ENCODE results near the gene ZSWIM8.
"Not testable (repeated sequence)": the region's sequence is repeated elsewhere in the genome, so short reads cannot be mapped to it uniquely, and the experiment has no call there.

ZSWIM8 gene

GRCh38 chr10:73819513-73820093 is 34.2 kb downstream of the ZSWIM8 start:
- peak; percentile 4 for TF ChIP-seq CTCF (IDR thresholded peaks at IDR 0.05; ENCODE audit: low read depth, low read length)
- in situ Hi-C loops (cut with HindIII; ENCODE audit: low sequenced_read_pairs) = no loop called here
- no peak overlapping the region for H3K4me3 ChIP-seq (ENCODE audit: low read depth, low read length)
- no peak for DNase-seq (ENCODE audit: low read depth, low spot score)

GRCh38 chr10:73823391-73823790 is 38.0 kb downstream of the ZSWIM8 start:
- DNase-seq (ENCODE audit: low read depth, low spot score) = no peak
- no peak for TF ChIP-seq CTCF (IDR thresholded peaks at IDR 0.05; ENCODE audit: low read depth, low read length)
- no peak overlapping the region for H3K4me3 ChIP-seq (ENCODE audit: low read depth, low read length)
- in situ Hi-C loops (cut with HindIII; ENCODE audit: low sequenced_read_pairs) = no loop called here

- in situ Hi-C loops (cut with HindIII; ENCODE audit: low sequenced_read_pairs) = no loop called here
- no peak for TF ChIP-seq CTCF (IDR thresholded peaks at IDR 0.05; ENCODE audit: low read depth, low read length)
- no peak for DNase-seq (ENCODE audit: low read depth, low spot score)
These were observed 38.8 kb downstream of the ZSWIM8 start for GRCh38 chr10:73824146-73824725.

GRCh38 chr10:73827346-73828089 is 42.1 kb downstream of the ZSWIM8 start:
- in situ Hi-C loops (cut with HindIII; ENCODE audit: low sequenced_read_pairs) = no loop called here
- no peak for TF ChIP-seq CTCF (IDR thresholded peaks at IDR 0.05; ENCODE audit: low read depth, low read length)
- no peak overlapping the region for H3K4me3 ChIP-seq (ENCODE audit: low read depth, low read length)
- no peak for DNase-seq (ENCODE audit: low read depth, low spot score)

More at GRCh38 chr10:73824146-73824725, 38.8 kb downstream of the ZSWIM8 start:
- no peak overlapping the region for H3K4me3 ChIP-seq (ENCODE audit: low read depth, low read length)

- no peak for TF ChIP-seq CTCF (IDR thresholded peaks at IDR 0.05; ENCODE audit: low read depth, low read length)
- in situ Hi-C loops (cut with HindIII; ENCODE audit: low sequenced_read_pairs) = no loop called here
- no peak for DNase-seq (ENCODE audit: low read depth, low spot score)
- no peak overlapping the region for H3K4me3 ChIP-seq (ENCODE audit: low read depth, low read length)
These were observed 42.8 kb downstream of the ZSWIM8 start for GRCh38 chr10:73828161-73828560.

GRCh38 chr10:73829090-73829489 is 43.7 kb downstream of the ZSWIM8 start:
- H3K4me3 ChIP-seq (ENCODE audit: low read depth, low read length); DNase-seq (ENCODE audit: low read depth, low spot score); in situ Hi-C loops (cut with HindIII; ENCODE audit: low sequenced_read_pairs): not testable (repeated sequence)

GRCh38 chr10:73836427-73836980 is 51.1 kb downstream of the ZSWIM8 start:
- no peak for TF ChIP-seq CTCF (IDR thresholded peaks at IDR 0.05; ENCODE audit: low read depth, low read length)
- no peak for DNase-seq (ENCODE audit: low read depth, low spot score)
- in situ Hi-C loops (cut with HindIII; ENCODE audit: low sequenced_read_pairs) = no loop called here
- no peak overlapping the region for H3K4me3 ChIP-seq (ENCODE audit: low read depth, low read length)
